Lower lobe of right lung (tissue), 2 donors: ENCODE measurements around the gene WNT8B. TPM values are rescaled to one million over a fixed set of nuclear protein-coding genes. Genes with fewer than 3 reads are reported as not detected.

Experiments
- ATAC-seq, 2 donors: fragments of 200-7000 bp; cut with Tn5 transposase; one replicate each; pipeline ENCODE4 v1.9.1; 2020 to 2022; ENCODE audit warnings: mild to moderate bottlenecking in 2 of 2, moderate library complexity in 2 of 2
- DNase-seq: peaks from one replicate; pipeline ENCODE4 v3.0.0-alpha.2; 2020
- H3K27ac ChIP-seq: fragments of 200-600 bp; one replicate; pipeline ENCODE4 v1.8.0; 2022
- H3K27me3 ChIP-seq: fragments of 200-600 bp; one replicate; pipeline ENCODE4 v1.8.0; 2022; ENCODE audit warnings: low read depth
- H3K36me3 ChIP-seq: fragments of 200-600 bp; one replicate; pipeline ENCODE4 v1.8.0; 2022; ENCODE audit warnings: mild to moderate bottlenecking
- H3K4me1 ChIP-seq: fragments of 200-600 bp; one replicate; pipeline ENCODE4 v1.8.0; 2022
- H3K4me3 ChIP-seq: fragments of 200-600 bp; one replicate; pipeline ENCODE4 v1.8.0; 2022; ENCODE audit warnings: mild to moderate bottlenecking
- H3K9me3 ChIP-seq: fragments of 200-600 bp; one replicate; pipeline ENCODE4 v1.8.0; 2022
- CTCF ChIP-seq: fragments of 200-600 bp; IDR thresholded peaks from one replicate; pipeline ENCODE4 v1.8.0; 2022; ENCODE audit warnings: antibody characterized with exemption, mild to moderate bottlenecking
- intact Hi-C: fragments of 100-400 bp; cut with DNase I; formaldehyde crosslinking; loops from one replicate; pipeline ENCODE4 v1.11.0; 2022
- total RNA-seq: library from RNA; stranded (reverse); fragmentation: NEBNext Ultra II Directional; extraction: Animal tissue kit (Norgen Biotek cat#: 25700); gene quantifications from one replicate; pipeline ENCODE4 v1.2.1, GENCODE V29; 2021
- donor health status: DM: no; HTN: yes; CAD: no; lungs with severe emphysema.

WNT8B gene
- total RNA-seq, 1 donor from 2014 or later, result 0.18 TPM

- Histone ChIP-seq H3K9me3 (no peaks in the 10 kb centered on the region), H3K36me3 (peaks cover 44% of the 10 kb centered on the region), H3K4me1 (peaks cover 11% of the 10 kb centered on the region), H3K4me3 (no peak overlapping the region), H3K27me3 (no peaks in the 10 kb centered on the region), H3K27ac (no peak overlapping the region)
- DNase-seq (no peak), ATAC-seq (no peak)
- intact Hi-C loops, result no loop called here
- TF ChIP-seq CTCF, result no peak
Measured at GRCh38 chr10:100509241-100509840, 46.5 kb downstream of the WNT8B start.

GRCh38 chr10:100510533-100511308, 47.9 kb downstream of the WNT8B start:
- H3K36me3 ChIP-seq, result peaks cover 33% of the 10 kb centered on the region
- no peaks in the 10 kb centered on the region for H3K9me3 ChIP-seq
- H3K4me3 ChIP-seq, result no peak overlapping the region
- intact Hi-C loops, result no loop called here
- H3K27ac ChIP-seq, result no peak overlapping the region
- DNase-seq (no peak), ATAC-seq (peak; percentile 59 to 69)
- H3K4me1 ChIP-seq, result peaks cover 11% of the 10 kb centered on the region
- TF ChIP-seq CTCF, result no peak
- no peaks in the 10 kb centered on the region for H3K27me3 ChIP-seq

- Histone ChIP-seq H3K4me3 (no peak overlapping the region), H3K27me3 (no peaks in the 10 kb centered on the region), H3K9me3 (no peaks in the 10 kb centered on the region), H3K27ac (no peak overlapping the region), H3K36me3 (peaks cover 8% of the 10 kb centered on the region), H3K4me1 (peaks cover 21% of the 10 kb centered on the region)
- ATAC-seq (no peak), DNase-seq (no peak)
- intact Hi-C loops, result loop anchor here (5.0 kb wide), 1 partner anchor 178 kb away; no protein-coding TSS in a partner anchor
- TF ChIP-seq CTCF, result no peak
Measured at GRCh38 chr10:100515612-100516011, 52.8 kb downstream of the WNT8B start.

GRCh38 chr10:100516847-100517246, 54.0 kb downstream of the WNT8B start:
- no peak for TF ChIP-seq CTCF
- Histone ChIP-seq H3K36me3 (peaks cover 4% of the 10 kb centered on the region), H3K27me3 (no peaks in the 10 kb centered on the region), H3K9me3 (no peaks in the 10 kb centered on the region), H3K27ac (no peak overlapping the region), H3K4me1 (peaks cover 17% of the 10 kb centered on the region), H3K4me3 (no peak overlapping the region)
- no peak for ATAC-seq
- intact Hi-C loops, result loop anchor here (5.0 kb wide), 1 partner anchor 180 kb away; no protein-coding TSS in a partner anchor
- DNase-seq, result no peak

- intact Hi-C loops, result loop anchor here (5.0 kb wide), 1 partner anchor 182 kb away; no protein-coding TSS in a partner anchor
- peak; percentile 68 for TF ChIP-seq CTCF
- H3K4me1 ChIP-seq, result peaks cover 17% of the 10 kb centered on the region
- no peaks in the 10 kb centered on the region for H3K27me3 ChIP-seq
- no peak overlapping the region for H3K27ac ChIP-seq
- H3K36me3 ChIP-seq, result peaks cover 12% of the 10 kb centered on the region
- ATAC-seq (peak; percentile 82 to 84), DNase-seq (peak; percentile 50)
- no peaks in the 10 kb centered on the region for H3K9me3 ChIP-seq
- H3K4me3 ChIP-seq, result peak overlapping the region; percentile 50
Measured at GRCh38 chr10:100518761-100519241, 56.0 kb downstream of the WNT8B start.
